ENCODE data around the gene ORM1. TPM values are rescaled to one million over a fixed set of nuclear protein-coding genes. Genes with fewer than 3 reads are reported as not detected.

ORM1 gene
- total and polyA plus RNA-seq, 10 of the 15 experiments (the other 5 are each of a cell fraction or from before 2014, with no cell fraction given), result 4.4 TPM; not detected in 9

DNA sequence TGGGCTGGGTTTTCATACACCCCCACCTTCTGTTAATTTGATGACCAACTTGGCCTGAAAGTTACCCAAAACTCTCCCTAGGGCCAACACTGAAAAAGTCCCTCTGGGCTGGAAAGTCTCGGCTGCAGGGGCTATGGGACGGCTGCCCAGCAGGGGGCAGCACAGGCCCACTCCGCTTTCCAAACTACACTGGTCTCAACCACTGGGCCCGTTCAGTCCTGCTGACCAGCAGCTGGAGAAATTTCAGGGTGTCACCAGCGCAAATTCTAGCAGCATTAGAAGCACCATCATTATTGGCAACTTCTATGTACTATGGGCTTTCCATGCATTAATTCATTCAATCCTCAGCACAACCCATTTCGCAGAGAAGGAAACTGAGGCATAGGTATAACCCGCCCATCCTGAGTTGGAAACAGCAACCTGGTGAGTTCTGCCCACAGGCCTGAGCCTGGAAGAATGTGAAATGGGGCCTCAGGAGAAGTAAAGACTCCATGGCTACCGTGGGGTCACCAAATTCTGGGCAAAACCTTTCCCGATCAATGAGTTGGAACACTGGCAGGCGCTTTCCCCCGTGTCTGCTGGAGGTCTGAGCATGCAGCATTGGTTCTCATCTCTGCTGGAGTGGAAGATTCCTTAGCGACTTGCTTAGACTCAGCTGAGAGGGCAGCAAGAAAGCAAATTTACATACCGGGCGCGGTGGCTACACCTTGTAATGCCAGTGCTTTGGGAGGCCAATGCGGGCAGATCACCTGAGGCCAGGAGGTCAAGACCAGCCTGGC lies 16.4 kb downstream of the ORM1 start (continued):
- TF ChIP-seq, protein P1, sequence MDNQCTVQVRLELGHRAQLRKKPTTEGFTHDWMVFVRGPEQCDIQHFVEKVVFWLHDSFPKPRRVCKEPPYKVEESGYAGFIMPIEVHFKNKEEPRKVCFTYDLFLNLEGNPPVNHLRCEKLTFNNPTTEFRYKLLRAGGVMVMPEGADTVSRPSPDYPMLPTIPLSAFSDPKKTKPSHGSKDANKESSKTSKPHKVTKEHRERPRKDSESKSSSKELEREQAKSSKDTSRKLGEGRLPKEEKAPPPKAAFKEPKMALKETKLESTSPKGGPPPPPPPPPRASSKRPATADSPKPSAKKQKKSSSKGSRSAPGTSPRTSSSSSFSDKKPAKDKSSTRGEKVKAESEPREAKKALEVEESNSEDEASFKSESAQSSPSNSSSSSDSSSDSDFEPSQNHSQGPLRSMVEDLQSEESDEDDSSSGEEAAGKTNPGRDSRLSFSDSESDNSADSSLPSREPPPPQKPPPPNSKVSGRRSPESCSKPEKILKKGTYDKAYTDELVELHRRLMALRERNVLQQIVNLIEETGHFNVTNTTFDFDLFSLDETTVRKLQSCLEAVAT (IDR thresholded peaks at IDR 0.05), result 0 out of 2 replicates have a peak, but pooled peaks have one; percentile 60
- peak; percentile 68 for TF ChIP-seq MEF2B (IDR thresholded peaks at IDR 0.05; ENCODE audit: partially characterized antibody, poor library complexity, severe bottlenecking)
- 0 out of 2 replicates have a peak, but pooled peaks have one; percentile 42 for TF ChIP-seq ZNF217 (IDR thresholded peaks at IDR 0.05)
- no peak for TF ChIP-seq SREBF1 (IDR thresholded peaks at IDR 0.05; ENCODE audit: low read length)
- TF ChIP-seq EED (IDR thresholded peaks at IDR 0.05; ENCODE audit: low read depth), result no peak
- no peak for TF ChIP-seq SUPT20H (IDR thresholded peaks at IDR 0.05; ENCODE audit: borderline replicate concordance, control insufficient read depth, low read depth, low read length)
- TF ChIP-seq, protein P2, sequence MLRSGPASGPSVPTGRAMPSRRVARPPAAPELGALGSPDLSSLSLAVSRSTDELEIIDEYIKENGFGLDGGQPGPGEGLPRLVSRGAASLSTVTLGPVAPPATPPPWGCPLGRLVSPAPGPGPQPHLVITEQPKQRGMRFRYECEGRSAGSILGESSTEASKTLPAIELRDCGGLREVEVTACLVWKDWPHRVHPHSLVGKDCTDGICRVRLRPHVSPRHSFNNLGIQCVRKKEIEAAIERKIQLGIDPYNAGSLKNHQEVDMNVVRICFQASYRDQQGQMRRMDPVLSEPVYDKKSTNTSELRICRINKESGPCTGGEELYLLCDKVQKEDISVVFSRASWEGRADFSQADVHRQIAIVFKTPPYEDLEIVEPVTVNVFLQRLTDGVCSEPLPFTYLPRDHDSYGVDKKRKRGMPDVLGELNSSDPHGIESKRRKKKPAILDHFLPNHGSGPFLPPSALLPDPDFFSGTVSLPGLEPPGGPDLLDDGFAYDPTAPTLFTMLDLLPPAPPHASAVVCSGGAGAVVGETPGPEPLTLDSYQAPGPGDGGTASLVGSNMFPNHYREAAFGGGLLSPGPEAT (IDR thresholded peaks at IDR 0.05; ENCODE audit: low read depth), result peak; percentile 45; the same call in 1 of the 2 replicates
- TF ChIP-seq RELA (IDR thresholded peaks at IDR 0.05; ENCODE audit: borderline replicate concordance, partially characterized antibody), result peak; percentile 42
- no peak for TF ChIP-seq CBX5 (IDR thresholded peaks at IDR 0.05; ENCODE audit: low read depth)
- peak; percentile 55; the same call in 1 of the 2 replicates for TF ChIP-seq RB1 (IDR thresholded peaks at IDR 0.05; ENCODE audit: borderline replicate concordance)
- TF ChIP-seq, protein P3, sequence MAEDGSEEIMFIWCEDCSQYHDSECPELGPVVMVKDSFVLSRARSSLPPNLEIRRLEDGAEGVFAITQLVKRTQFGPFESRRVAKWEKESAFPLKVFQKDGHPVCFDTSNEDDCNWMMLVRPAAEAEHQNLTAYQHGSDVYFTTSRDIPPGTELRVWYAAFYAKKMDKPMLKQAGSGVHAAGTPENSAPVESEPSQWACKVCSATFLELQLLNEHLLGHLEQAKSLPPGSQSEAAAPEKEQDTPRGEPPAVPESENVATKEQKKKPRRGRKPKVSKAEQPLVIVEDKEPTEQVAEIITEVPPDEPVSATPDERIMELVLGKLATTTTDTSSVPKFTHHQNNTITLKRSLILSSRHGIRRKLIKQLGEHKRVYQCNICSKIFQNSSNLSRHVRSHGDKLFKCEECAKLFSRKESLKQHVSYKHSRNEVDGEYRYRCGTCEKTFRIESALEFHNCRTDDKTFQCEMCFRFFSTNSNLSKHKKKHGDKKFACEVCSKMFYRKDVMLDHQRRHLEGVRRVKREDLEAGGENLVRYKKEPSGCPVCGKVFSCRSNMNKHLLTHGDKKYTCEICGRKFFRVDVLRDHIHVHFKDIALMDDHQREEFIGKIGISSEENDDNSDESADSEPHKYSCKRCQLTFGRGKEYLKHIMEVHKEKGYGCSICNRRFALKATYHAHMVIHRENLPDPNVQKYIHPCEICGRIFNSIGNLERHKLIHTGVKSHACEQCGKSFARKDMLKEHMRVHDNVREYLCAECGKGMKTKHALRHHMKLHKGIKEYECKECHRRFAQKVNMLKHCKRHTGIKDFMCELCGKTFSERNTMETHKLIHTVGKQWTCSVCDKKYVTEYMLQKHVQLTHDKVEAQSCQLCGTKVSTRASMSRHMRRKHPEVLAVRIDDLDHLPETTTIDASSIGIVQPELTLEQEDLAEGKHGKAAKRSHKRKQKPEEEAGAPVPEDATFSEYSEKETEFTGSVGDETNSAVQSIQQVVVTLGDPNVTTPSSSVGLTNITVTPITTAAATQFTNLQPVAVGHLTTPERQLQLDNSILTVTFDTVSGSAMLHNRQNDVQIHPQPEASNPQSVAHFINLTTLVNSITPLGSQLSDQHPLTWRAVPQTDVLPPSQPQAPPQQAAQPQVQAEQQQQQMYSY (CRISPR knock-in tag; IDR thresholded peaks at IDR 0.05), result no peak
- TF ChIP-seq, protein P4, sequence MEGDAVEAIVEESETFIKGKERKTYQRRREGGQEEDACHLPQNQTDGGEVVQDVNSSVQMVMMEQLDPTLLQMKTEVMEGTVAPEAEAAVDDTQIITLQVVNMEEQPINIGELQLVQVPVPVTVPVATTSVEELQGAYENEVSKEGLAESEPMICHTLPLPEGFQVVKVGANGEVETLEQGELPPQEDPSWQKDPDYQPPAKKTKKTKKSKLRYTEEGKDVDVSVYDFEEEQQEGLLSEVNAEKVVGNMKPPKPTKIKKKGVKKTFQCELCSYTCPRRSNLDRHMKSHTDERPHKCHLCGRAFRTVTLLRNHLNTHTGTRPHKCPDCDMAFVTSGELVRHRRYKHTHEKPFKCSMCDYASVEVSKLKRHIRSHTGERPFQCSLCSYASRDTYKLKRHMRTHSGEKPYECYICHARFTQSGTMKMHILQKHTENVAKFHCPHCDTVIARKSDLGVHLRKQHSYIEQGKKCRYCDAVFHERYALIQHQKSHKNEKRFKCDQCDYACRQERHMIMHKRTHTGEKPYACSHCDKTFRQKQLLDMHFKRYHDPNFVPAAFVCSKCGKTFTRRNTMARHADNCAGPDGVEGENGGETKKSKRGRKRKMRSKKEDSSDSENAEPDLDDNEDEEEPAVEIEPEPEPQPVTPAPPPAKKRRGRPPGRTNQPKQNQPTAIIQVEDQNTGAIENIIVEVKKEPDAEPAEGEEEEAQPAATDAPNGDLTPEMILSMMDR (IDR thresholded peaks at IDR 0.05 in 2 of 3, conservative IDR thresholded peaks at IDR 0.05 in 1 of 3; ENCODE audit: control insufficient read depth in 2 of 3, extremely low read depth in 1 of 3, insufficient read depth in 1 of 3, low read depth in 3 of 3, low read length in 3 of 3), result peak; percentile 89 to 96 (median 90); a peak in 5 of 6 replicates
- no peak for TF ChIP-seq NRF1 (conservative IDR thresholded peaks at IDR 0.05; ENCODE audit: low read depth, low read length)
- no peak for TF ChIP-seq CBX3 (IDR thresholded peaks at IDR 0.05; ENCODE audit: borderline replicate concordance, low read depth)
- no peak for TF ChIP-seq POLR2AphosphoS2 (IDR thresholded peaks at IDR 0.05; ENCODE audit: low read depth, low read length)
- peak; percentile 34; the same call in 1 of the 2 replicates for TF ChIP-seq RUNX3 (IDR thresholded peaks at IDR 0.05; ENCODE audit: low read length)
- TF ChIP-seq BMI1 (IDR thresholded peaks at IDR 0.05; ENCODE audit: borderline replicate concordance), result no peak
- peak; percentile 42; the same call in 1 of the 2 replicates for TF ChIP-seq NBN (IDR thresholded peaks at IDR 0.05)
- TF ChIP-seq YY1 (IDR thresholded peaks at IDR 0.05; ENCODE audit: low read depth, low read length), result 0 out of 2 replicates have a peak, but pooled peaks have one; percentile 50
- TF ChIP-seq JUNB (IDR thresholded peaks at IDR 0.05), result 0 out of 2 replicates have a peak, but pooled peaks have one; percentile 22
- 0 out of 2 replicates have a peak, but pooled peaks have one; percentile 10 for TF ChIP-seq MEF2A (IDR thresholded peaks at IDR 0.05; ENCODE audit: insufficient read depth, low read depth, low read length)

Measured in GM12878 (cell line).